Stimulated activated CD8-positive, alpha-beta memory T cell treated with anti-CD3 and anti-CD28 coated beads, Interleukin-15, amount 100 ng/mL, for 24 hours (primary cell): ENCODE results near the gene ANKRD13B.
"Not testable (repeated sequence)": the region's sequence is repeated elsewhere in the genome, so short reads cannot be mapped to it uniquely, and the experiment has no call there.

Experiments
- DNase-seq: peaks from one replicate; pipeline ENCODE4 v3.0.0-alpha.2; 2020; ENCODE audit warnings: low read depth

ANKRD13B gene

GRCh38 chr17:29592850-29593551, at the start of gene ANKRD13B:
ANKRD13B (plus strand) TSS chr17:29593132; CDS start chr17:29593622, 490 bp downstream.
- DNase-seq = no peak

- no peak for DNase-seq
Observed at GRCh38 chr17:29544066-29544465, 48.9 kb upstream of the ANKRD13B start.

GRCh38 chr17:29546085-29546484, 46.8 kb upstream of the ANKRD13B start:
- no peak for DNase-seq

GRCh38 chr17:29546830-29547229, 46.1 kb upstream of the ANKRD13B start:
- DNase-seq = no peak

GRCh38 chr17:29549177-29549923, 43.6 kb upstream of the ANKRD13B start:
- no peak for DNase-seq

GRCh38 chr17:29555840-29556239, 37.1 kb upstream of the ANKRD13B start:
- no peak for DNase-seq

- no peak for DNase-seq
Observed at GRCh38 chr17:29557085-29557738, 35.7 kb upstream of the ANKRD13B start.

GRCh38 chr17:29557739-29558116, 35.2 kb upstream of the ANKRD13B start:
- DNase-seq = no peak

- not testable (repeated sequence) for DNase-seq
Observed at GRCh38 chr17:29558139-29558538, 34.8 kb upstream of the ANKRD13B start.

- no peak for DNase-seq
Observed at GRCh38 chr17:29559640-29560039, 33.3 kb upstream of the ANKRD13B start.

- DNase-seq = no peak
Observed at GRCh38 chr17:29560316-29560715, 32.6 kb upstream of the ANKRD13B start.

GRCh38 chr17:29561554-29562517, 31.1 kb upstream of the ANKRD13B start:
- DNase-seq = no peak

GRCh38 chr17:29562615-29563014, 30.3 kb upstream of the ANKRD13B start:
- no peak for DNase-seq

GRCh38 chr17:29563816-29564215, 29.1 kb upstream of the ANKRD13B start:
- DNase-seq = no peak

GRCh38 chr17:29565643-29566472, 27.1 kb upstream of the ANKRD13B start:
- no peak for DNase-seq

GRCh38 chr17:29566473-29567303, 26.2 kb upstream of the ANKRD13B start, which contains the start of gene ABHD15:
ABHD15 (minus strand) TSS chr17:29567037; CDS start chr17:29566966, 71 bp downstream.
- no peak for DNase-seq

- DNase-seq = no peak
Observed at GRCh38 chr17:29567304-29567553, 25.7 kb upstream of the ANKRD13B start.

GRCh38 chr17:29567554-29568330, 25.2 kb upstream of the ANKRD13B start:
- DNase-seq = no peak
